HG02763 (cell line): Measurements from ENCODE around the gene IGFBP6.
"Not testable (repeated sequence)": the region's sequence is repeated elsewhere in the genome, so short reads cannot be mapped to it uniquely, and the experiment has no call there.

Experiments
- ATAC-seq: cut with Tn5 transposase; IDR thresholded peaks from one replicate; pipeline ENCODE4 v1.9.1; 2021; ENCODE audit warnings: mild to moderate bottlenecking, moderate library complexity; ENCODE audit not compliant: unreplicated experiment

Gene IGFBP6

GRCh38 chr12:53096089-53096741 lies 1.3 kb upstream of the IGFBP6 start:
- no peak for ATAC-seq

- ATAC-seq, result no peak
Measured at GRCh38 chr12:53096759-53097158, 708 bp upstream of the IGFBP6 start.

GRCh38 chr12:53097207-53097563 lies 282 bp upstream of the IGFBP6 start:
- no peak for ATAC-seq

GRCh38 chr12:53098354-53098981 lies 1.0 kb downstream of the IGFBP6 start:
- no peak for ATAC-seq

GRCh38 chr12:53099071-53099882 lies 1.8 kb downstream of the IGFBP6 start:
- no peak for ATAC-seq

- ATAC-seq, result no peak
Measured at GRCh38 chr12:53100466-53101151, 3.1 kb downstream of the IGFBP6 start.

GRCh38 chr12:53101266-53101665 lies 3.8 kb downstream of the IGFBP6 start:
- no peak for ATAC-seq

GRCh38 chr12:53101931-53102781 lies 4.7 kb downstream of the IGFBP6 start:
- no peak for ATAC-seq

- peak; percentile 42 for ATAC-seq
Measured at GRCh38 chr12:53102883-53103807, 5.7 kb downstream of the IGFBP6 start, which contains the start of gene SOAT2. SOAT2 (plus strand) TSS chr12:53103486; CDS start chr12:53103578, 92 bp downstream.

- no peak for ATAC-seq
Measured at GRCh38 chr12:53103860-53104305, 6.4 kb downstream of the IGFBP6 start.

- ATAC-seq, result no peak
Measured at GRCh38 chr12:53105256-53105655, 7.8 kb downstream of the IGFBP6 start.

GRCh38 chr12:53105712-53106439 lies 8.4 kb downstream of the IGFBP6 start:
- ATAC-seq, result no peak

- no peak for ATAC-seq
Measured at GRCh38 chr12:53107122-53107521, 9.7 kb downstream of the IGFBP6 start.

- ATAC-seq, result not testable (repeated sequence)
Measured at GRCh38 chr12:53112431-53112830, 15.0 kb downstream of the IGFBP6 start.

- no peak for ATAC-seq
Measured at GRCh38 chr12:53113136-53113705, 15.8 kb downstream of the IGFBP6 start.

GRCh38 chr12:53113951-53114350 lies 16.5 kb downstream of the IGFBP6 start:
- ATAC-seq, result no peak

- ATAC-seq, result no peak
Measured at GRCh38 chr12:53115112-53115890, 17.8 kb downstream of the IGFBP6 start.
